ENCODE results near the gene IKBKG.
"Not testable (repeated sequence)": the region's sequence is repeated elsewhere in the genome, so short reads cannot be mapped to it uniquely, and the experiment has no call there.

- TF ChIP-seq CTCF, POLR2A (IDR thresholded peaks at IDR 0.05): not testable (repeated sequence)
Measured at GRCh38 chrX:154558060-154558690, 10.8 kb downstream of the IKBKG start.
